ENCODE measurements around the gene ST3GAL2.

DNA sequence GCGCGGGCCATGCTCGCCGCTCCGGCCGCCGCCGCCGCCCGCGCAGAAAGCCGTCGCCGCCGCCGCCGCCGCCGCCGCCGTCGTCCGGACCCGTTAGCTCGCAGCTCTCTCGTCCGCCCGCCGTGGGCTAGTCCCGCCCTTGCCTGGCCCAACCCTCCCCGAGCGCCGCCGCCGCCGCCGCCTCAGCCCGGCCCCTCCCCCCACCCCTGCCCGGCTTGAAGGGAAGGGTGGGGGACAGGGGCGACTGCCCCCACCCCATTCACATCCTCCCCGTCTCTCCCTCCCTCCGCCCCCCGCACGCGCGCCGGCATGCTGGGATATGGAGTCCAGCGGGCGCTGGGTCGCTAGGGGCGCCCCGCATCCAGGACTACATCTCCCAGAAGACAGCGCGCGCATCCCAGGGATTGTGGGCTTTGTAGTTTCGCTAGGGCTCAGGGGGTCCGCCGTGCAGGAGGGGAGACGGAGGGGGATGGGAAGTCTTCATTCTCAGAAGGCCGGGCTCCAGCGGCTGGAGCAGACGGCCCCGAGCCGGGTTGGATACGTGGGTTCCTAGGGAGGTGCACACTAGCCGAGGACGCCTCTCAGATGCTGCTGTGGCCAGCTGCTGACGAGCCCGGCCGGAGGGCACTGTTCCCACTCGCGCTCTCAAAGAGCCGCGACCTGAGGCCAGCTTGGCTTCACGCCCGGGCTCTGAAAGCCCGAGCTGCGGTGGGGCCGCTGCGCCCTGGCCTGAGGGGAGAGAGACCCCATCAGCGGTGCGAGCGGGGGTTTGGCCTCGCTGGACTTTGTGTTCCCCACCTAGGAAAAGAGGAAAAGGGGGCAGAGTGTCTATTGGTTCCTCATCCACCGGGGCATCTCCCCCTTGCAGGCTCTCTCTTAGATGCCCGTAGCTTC, at the start of gene ST3GAL2:
- no peak for TF ChIP-seq ATF1 (CRISPR knock-in tag; IDR thresholded peaks at IDR 0.05)
- peak; percentile 82 for TF ChIP-seq ATF1 (tag; IDR thresholded peaks at IDR 0.05)
- peak; percentile 79; the same call in 1 of the 2 replicates for TF ChIP-seq NR2C2 (CRISPR knock-in tag; IDR thresholded peaks at IDR 0.05)
- peak; percentile 93 for TF ChIP-seq NR2C2 (tag; IDR thresholded peaks at IDR 0.05)
- TF ChIP-seq, protein P1, sequence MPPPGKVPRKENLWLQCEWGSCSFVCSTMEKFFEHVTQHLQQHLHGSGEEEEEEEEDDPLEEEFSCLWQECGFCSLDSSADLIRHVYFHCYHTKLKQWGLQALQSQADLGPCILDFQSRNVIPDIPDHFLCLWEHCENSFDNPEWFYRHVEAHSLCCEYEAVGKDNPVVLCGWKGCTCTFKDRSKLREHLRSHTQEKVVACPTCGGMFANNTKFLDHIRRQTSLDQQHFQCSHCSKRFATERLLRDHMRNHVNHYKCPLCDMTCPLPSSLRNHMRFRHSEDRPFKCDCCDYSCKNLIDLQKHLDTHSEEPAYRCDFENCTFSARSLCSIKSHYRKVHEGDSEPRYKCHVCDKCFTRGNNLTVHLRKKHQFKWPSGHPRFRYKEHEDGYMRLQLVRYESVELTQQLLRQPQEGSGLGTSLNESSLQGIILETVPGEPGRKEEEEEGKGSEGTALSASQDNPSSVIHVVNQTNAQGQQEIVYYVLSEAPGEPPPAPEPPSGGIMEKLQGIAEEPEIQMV (tag; conservative IDR thresholded peaks at IDR 0.05; ENCODE audit: low read depth), result peak; percentile 80
- no peak for TF ChIP-seq HDGF (IDR thresholded peaks at IDR 0.05)

Data from K562 (cell line).